A549 (cell line): ENCODE data around the gene PODN. TPM values are rescaled to one million over a fixed set of nuclear protein-coding genes. Genes with fewer than 3 reads are reported as not detected.

Experiments
- ATAC-seq, 2 experiments: fragments of 200-7000 bp in 1 of 2; fragments of >200 bp in 1 of 2; cut with Nextera tagmentation in 1 of 2; cut with Tn5 transposase in 1 of 2; 3 replicates each; pipeline versions ENCODE4 v1.8.0 to v1.9.1; 2018 to 2020; ENCODE audit warnings: mild to moderate bottlenecking in 1 of 2, moderate library complexity in 1 of 2
- CTCF ChIA-PET: fragments of 300-600 bp; sonication (Branson Sonifier 250); formaldehyde crosslinking; extraction: SDS; loops from one replicate; lab custom pipeline; 2021; ENCODE audit warnings: antibody characterized with exemption, inconsistent platforms; lab: Yijun Ruan, JAX
- POLR2A ChIA-PET: fragments of 350-600 bp; formaldehyde crosslinking; extraction: SDS; loops from one replicate; lab custom pipeline; 2021; ENCODE audit warnings: antibody characterized with exemption, inconsistent platforms; lab: Yijun Ruan, JAX
- DNase-seq, 2 experiments: peaks; one replicate each; pipeline versions ENCODE4 v3.0.0 to v3.0.0-alpha.2; 2011 to 2016; ENCODE audit warnings: low read depth in 1 of 2, low spot score in 1 of 2
- FAIRE-seq: peaks from 2 replicates; lab custom pipeline; 2011; peaks lifted over from hg19 to GRCh38; lab: Jason Lieb, UNC
- H3K27ac ChIP-seq, 2 experiments: fragments of >200 bp; sonication (Bioruptor Twin); formaldehyde crosslinking; 3 replicates each; pipeline ENCODE4 v1.5.1; 2016 to 2017
- H3K4me1 ChIP-seq: fragments of >200 bp; sonication (Bioruptor Twin); formaldehyde crosslinking; 3 replicates; pipeline ENCODE4 v1.6.1; 2016
- H3K4me2 ChIP-seq: fragments of >200 bp; sonication (Bioruptor Twin); formaldehyde crosslinking; 3 replicates; pipeline ENCODE4 v1.6.1; 2016
- H3K4me3 ChIP-seq: fragments of >200 bp; sonication (Bioruptor Twin); formaldehyde crosslinking; 3 replicates; pipeline ENCODE4 v1.5.1; 2016
- H3K9me3 ChIP-seq: fragments of >200 bp; sonication (Bioruptor Twin); formaldehyde crosslinking; 3 replicates; pipeline ENCODE4 v1.6.1; 2016
- CBX8 ChIP-seq: fragments of 200-600 bp; sonication (generic); IDR thresholded peaks from 2 replicates; pipeline ENCODE4 v1.6.1; 2016
- CEBPB ChIP-seq, 2 experiments: fragments of >200 bp in 1 of 2; sonication (Bioruptor Twin) in 1 of 2; formaldehyde crosslinking in 1 of 2; IDR thresholded peaks; 2 replicates each; pipeline ENCODE4 v1.6.1; 2012 to 2016
- CHD2 ChIP-seq: fragments of 150-350 bp; IDR thresholded peaks from 2 replicates; pipeline ENCODE4 v1.6.1; 2014; ENCODE audit warnings: low read length; ENCODE audit not compliant: partially characterized antibody
- CTCF ChIP-seq: fragments of >200 bp; sonication (Bioruptor Twin); formaldehyde crosslinking; IDR thresholded peaks from 3 replicates; pipeline ENCODE4 v1.5.1; 2016
- EHF ChIP-seq: fragments of 250-450 bp; sonication (Bioruptor Pico); IDR thresholded peaks from 2 replicates; pipeline ENCODE4 v1.5.0; 2020; ENCODE audit warnings: mild to moderate bottlenecking
- EHMT2 ChIP-seq: fragments of 200-600 bp; sonication (generic); IDR thresholded peaks from 2 replicates; pipeline ENCODE4 v1.6.1; 2016; ENCODE audit warnings: antibody characterized with exemption, low read depth, mild to moderate bottlenecking, moderate library complexity
- EP300 ChIP-seq, 2 experiments: fragments of >200 bp; sonication (Bioruptor Twin); formaldehyde crosslinking; IDR thresholded peaks; 2 replicates in 1 of 2; 3 replicates in 1 of 2; pipeline ENCODE4 v1.6.1; 2016 to 2017
- FOSB ChIP-seq: fragments of 250-450 bp; sonication (Bioruptor Pico); IDR thresholded peaks from 2 replicates; pipeline ENCODE4 v1.5.0; 2020; ENCODE audit warnings: mild to moderate bottlenecking, moderate library complexity
- FOXS1 ChIP-seq: fragments of 250-450 bp; sonication (Bioruptor Pico); IDR thresholded peaks from 2 replicates; pipeline ENCODE4 v1.5.0; 2020; ENCODE audit warnings: mild to moderate bottlenecking, moderate library complexity
- GATA3 ChIP-seq: IDR thresholded peaks from 2 replicates; pipeline ENCODE4 v1.6.1; 2012; ENCODE audit warnings: borderline replicate concordance
- HDAC2 ChIP-seq: fragments of 200-600 bp; sonication (generic); IDR thresholded peaks from 2 replicates; pipeline ENCODE4 v1.6.1; 2016
- HES2 ChIP-seq: fragments of >200 bp; sonication (Bioruptor Twin); formaldehyde crosslinking; IDR thresholded peaks from 2 replicates; pipeline ENCODE4 v1.6.1; 2016
- JUN ChIP-seq, 2 experiments: fragments of >200 bp; sonication (Bioruptor Twin); formaldehyde crosslinking; IDR thresholded peaks; 2 replicates in 1 of 2; 3 replicates in 1 of 2; pipeline ENCODE4 v1.6.1; 2016 to 2017
- JUNB ChIP-seq: fragments of >200 bp; sonication (Bioruptor Twin); formaldehyde crosslinking; IDR thresholded peaks from 2 replicates; pipeline ENCODE4 v1.6.1; 2016
- MAFK ChIP-seq: fragments of 450-650 bp; IDR thresholded peaks from 2 replicates; pipeline ENCODE4 v1.6.1; 2014; ENCODE audit not compliant: partially characterized antibody
- MAX ChIP-seq: IDR thresholded peaks from 2 replicates; pipeline ENCODE4 v1.6.1; 2012
- MAZ ChIP-seq: fragments of 150-350 bp; IDR thresholded peaks from 2 replicates; pipeline ENCODE4 v1.6.1; 2014; ENCODE audit warnings: antibody characterized with exemption, low read depth, low read length, borderline replicate concordance
- NPAS2 ChIP-seq: fragments of 250-450 bp; sonication (Bioruptor Pico); IDR thresholded peaks from 2 replicates; pipeline ENCODE4 v1.8.0; 2022; ENCODE audit warnings: mild to moderate bottlenecking, moderate library complexity, borderline replicate concordance
- PBX3 ChIP-seq: IDR thresholded peaks from 2 replicates; pipeline ENCODE4 v1.6.1; 2012
- RARB ChIP-seq: fragments of 250-450 bp; sonication (Bioruptor Pico); IDR thresholded peaks from 2 replicates; pipeline ENCODE4 v1.8.0; 2021; ENCODE audit warnings: mild to moderate bottlenecking, moderate library complexity
- SMC3 ChIP-seq: fragments of >200 bp; sonication (Bioruptor Twin); formaldehyde crosslinking; IDR thresholded peaks from 3 replicates; pipeline ENCODE4 v1.6.1; 2018; ENCODE audit warnings: inconsistent platforms
- WGBS: methylation state at CpG from one replicate; pipeline ENCODE4 v1.1.6; 2017; ENCODE audit errors: missing lambda C conversion rate; 5-methylcytosine and 5-hydroxymethylcytosine counted together
- polyA plus RNA-seq, 4 experiments: library from polyadenylated mRNA; depleted of rRNA in 3 of 4; stranded (reverse); fragments of >200 nt; fragmentation: RNase III in 1 of 4; extraction: RNeasy Plus Mini Kit Qiagen cat#74134 plus additional on column Dnase treatment in 1 of 4; gene quantifications; 2 replicates in 3 of 4; 3 replicates in 1 of 4; pipeline ENCODE4 v1.2.3, GENCODE V29; 2011 to 2017

The PODN gene
- polyA plus RNA-seq, 2 of the 4 experiments (the other 2 are of a cell fraction): 0.05 TPM; not detected in 1

DNA sequence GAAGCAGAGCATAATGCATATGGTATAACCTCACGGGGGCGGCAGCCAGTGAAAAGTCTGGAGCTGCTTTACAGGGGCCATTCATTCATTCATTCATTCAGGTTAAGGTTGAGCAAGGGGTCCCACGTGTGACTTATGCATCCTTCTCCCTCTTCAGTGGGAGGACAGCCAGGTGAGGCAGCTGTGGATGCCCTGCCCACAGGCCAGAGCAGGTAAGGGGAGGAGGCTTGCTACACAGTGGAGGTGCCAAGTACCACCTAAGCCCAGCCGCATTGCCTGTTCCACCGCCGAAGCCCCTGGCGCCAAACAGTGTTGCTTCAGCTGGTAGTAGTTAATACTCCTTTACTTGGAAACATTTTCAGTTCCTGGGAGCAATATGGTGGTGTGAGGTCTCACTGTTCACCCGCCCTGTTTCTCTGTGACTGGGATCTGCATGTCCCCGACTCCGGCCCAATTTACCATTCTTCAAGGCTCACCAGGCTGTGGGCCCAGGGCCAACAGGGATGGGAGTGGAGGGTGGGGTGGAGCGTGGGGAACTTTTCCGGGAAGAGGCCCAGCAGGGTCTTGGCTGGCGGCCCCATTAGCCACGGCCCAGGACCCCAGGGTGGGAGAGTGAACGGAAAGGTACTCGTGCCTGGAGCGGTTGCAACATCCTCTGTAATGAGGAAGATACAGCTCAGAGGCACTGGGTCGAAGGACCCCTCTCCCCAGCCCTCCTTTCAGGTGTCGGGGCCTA, 722 bp upstream of the PODN start:
- ATAC-seq (no peak), FAIRE-seq (no peak), DNase-seq (no peak)
- ChIA-PET POLR2A (no interaction called here), CTCF (no interaction called here)
- H3K4me2 ChIP-seq: peak overlapping the region; percentile 62; the same call in 2 of the 3 replicates
- H3K4me3 ChIP-seq: no peak overlapping the region; the same call in 2 of the 3 replicates
- TF ChIP-seq JUN (IDR thresholded peaks at IDR 0.05): no peak
- TF ChIP-seq GATA3: no peak
- no peak for TF ChIP-seq RARB (CRISPR knock-in tag)
- no peak for TF ChIP-seq EHF (CRISPR knock-in tag)
- TF ChIP-seq CTCF: no peak
- TF ChIP-seq NPAS2 (CRISPR knock-in tag): no peak
- no peak for TF ChIP-seq CHD2
- no peaks in the 10 kb centered on the region for H3K4me1 ChIP-seq
- H3K9me3 ChIP-seq: no peaks in the 10 kb centered on the region
- 91% methylated on average over 19 of the region's 19 CpGs for WGBS
- H3K27ac ChIP-seq: no peak overlapping the region

- ATAC-seq: no peak
- no peak for FAIRE-seq
- TF ChIP-seq JUNB (no peak), EP300 (IDR thresholded peaks at IDR 0.05) (no peak), FOSB (CRISPR knock-in tag) (no peak), CEBPB (IDR thresholded peaks at IDR 0.05) (no peak), MAX (no peak), HES2 (no peak), HDAC2 (no peak), MAFK (no peak)
- Histone ChIP-seq H3K27ac (no peak overlapping the region), H3K9me3 (no peaks in the 10 kb centered on the region), H3K4me2 (peak overlapping the region; percentile 62; the same call in 1 of the 3 replicates), H3K4me1 (no peaks in the 10 kb centered on the region), H3K4me3 (no peak overlapping the region)
- 83% methylated on average over 27 of the region's 61 CpGs for WGBS
- ChIA-PET POLR2A (no interaction called here), CTCF (no interaction called here)
- DNase-seq: no peak
Measured at GRCh38 chr1:53062708-53063591, 937 bp downstream of the PODN start.

DNA sequence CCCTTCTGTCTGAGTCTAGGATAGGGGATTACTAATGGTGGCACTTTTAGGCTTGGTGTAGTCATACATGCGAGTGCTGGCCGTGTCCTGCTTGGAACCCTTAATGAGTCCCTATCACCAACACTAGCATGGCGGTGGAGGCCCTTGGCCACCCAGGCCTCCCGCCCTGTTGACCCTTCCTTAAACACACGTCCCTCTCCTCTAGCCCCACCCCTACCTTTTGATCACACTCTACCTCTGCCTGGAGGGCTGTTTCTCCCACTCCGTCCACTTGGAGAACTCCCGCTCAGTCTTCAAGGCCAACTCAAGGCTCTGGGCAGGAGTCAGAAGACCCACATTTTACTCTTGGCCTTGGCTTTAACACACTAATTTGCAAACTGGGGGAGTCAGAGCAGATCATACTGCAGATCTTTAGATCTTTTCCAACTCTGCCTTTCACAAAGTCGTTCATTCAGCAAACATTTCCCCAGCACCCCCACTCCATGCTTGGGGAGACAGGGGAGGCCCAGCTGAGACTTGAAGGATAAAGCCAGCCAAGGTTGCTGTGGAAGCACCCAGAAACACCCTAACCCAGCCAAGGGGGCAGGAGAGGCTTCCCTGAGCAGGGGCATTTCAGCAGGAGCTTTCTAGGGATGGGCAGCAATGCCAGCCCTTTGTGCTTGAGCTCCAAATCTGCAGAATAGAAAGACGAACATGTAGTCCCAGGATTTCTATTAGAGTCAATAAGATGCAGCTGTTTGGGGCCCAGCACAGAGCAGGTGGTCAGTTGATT, 1.9 kb downstream of the PODN start:
- no peaks in the 10 kb centered on the region for H3K9me3 ChIP-seq
- POLR2A ChIA-PET: no interaction called here
- no peak overlapping the region for H3K4me3 ChIP-seq
- CTCF ChIA-PET: interaction anchor here (1.1 kb wide), 1 partner anchor 116 kb away, joined by 4 read pairs; no protein-coding TSS in a partner anchor
- FAIRE-seq (no peak), DNase-seq (no peak), ATAC-seq (no peak)
- H3K4me2 ChIP-seq: no peak overlapping the region
- no peak overlapping the region for H3K27ac ChIP-seq
- no peaks in the 10 kb centered on the region for H3K4me1 ChIP-seq
- TF ChIP-seq EHMT2 (no peak), SMC3 (no peak), HES2 (no peak), MAZ (no peak), FOXS1 (CRISPR knock-in tag) (no peak), CHD2 (no peak), PBX3 (no peak), CBX8 (no peak), FOSB (CRISPR knock-in tag) (no peak)
- 88% methylated on average over 9 of the region's 9 CpGs for WGBS
